Cardiac septum (tissue), 1 donor: ENCODE results near the gene AATK. TPM values are rescaled to one million over a fixed set of nuclear protein-coding genes. Genes with fewer than 3 reads are reported as not detected.

Experiments
- DNase-seq: peaks from one replicate; pipeline ENCODE4 v3.0.0-alpha.2; 2020; ENCODE audit warnings: low spot score
- intact Hi-C: fragments of 100-400 bp; cut with DNase I; formaldehyde crosslinking; loops from one replicate; pipeline ENCODE4 v1.14.0; 2022
- total RNA-seq: library from RNA; stranded (reverse); fragmentation: NEBNext Ultra II Directional; extraction: Animal tissue kit (Norgen Biotek cat#: 25700); gene quantifications from one replicate; pipeline ENCODE4 v1.2.1, GENCODE V29; 2021
- donor health status: DM: no; HTN: no; CAD: no.

AATK gene
- total RNA-seq, 1 donor from 2014 or later = 9.3 TPM

DNA sequence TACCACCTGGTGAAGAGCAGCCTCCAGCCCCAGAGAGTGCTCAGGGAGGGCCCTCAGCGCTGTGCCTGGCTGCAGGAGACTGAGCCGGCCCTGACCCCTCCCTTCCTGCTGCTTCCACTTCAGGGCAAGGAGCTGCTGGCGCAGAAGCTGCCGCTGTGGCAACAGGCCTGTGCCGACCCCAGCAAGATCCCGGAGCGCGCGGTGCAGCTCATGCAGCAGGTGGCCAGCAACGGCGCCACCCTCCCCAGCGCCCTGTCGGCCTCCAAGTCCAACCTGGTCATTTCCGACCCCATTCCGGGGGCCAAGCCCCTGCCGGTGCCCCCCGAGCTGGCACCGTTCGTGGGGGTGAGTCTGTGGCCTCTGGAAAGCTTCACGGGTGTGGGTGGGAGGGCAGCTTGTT, 62.6 kb downstream of the AATK start:
- intact Hi-C loops = no loop called here
- no peak for DNase-seq

DNA sequence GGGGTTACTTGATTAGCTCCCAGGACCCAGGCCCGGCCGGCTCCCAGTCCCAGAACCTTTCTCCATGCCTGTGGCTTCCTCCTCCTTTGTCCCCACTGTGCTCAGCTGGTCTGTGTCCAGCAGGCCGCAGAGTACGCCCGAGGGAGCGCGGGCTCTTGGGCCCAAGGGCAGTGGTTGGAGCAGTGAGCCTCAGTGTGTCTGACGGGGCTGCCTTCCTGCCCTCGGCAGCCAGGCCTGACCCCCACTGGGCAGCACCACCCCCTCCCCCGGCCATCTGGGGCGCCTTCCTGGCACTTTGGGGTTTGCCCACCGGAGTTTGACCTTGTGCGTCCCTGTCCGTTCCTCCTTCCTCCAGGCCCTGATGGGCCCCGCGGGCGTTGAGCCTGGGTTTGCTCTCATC, 63.2 kb downstream of the AATK start:
- intact Hi-C loops = no loop called here
- DNase-seq = no peak

DNA sequence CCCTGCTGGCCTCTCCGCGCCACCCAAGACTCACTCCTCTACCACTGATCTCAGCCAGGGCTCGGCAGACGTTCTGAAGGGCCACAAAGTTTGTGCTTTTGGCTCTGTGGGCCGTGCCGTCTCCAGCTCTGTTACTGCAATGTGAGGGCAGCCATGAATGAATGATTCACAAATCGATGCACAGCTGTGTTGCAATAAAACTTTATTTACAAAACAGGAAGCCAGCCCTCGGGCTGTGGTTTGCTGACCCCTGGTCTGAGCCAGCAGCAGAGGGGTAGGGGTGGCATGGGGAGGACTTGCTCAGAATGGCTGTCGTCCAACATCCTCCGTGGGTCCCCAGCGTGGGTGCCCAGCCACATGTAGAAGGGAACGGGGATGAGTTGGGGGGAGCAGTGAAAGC, 63.7 kb downstream of the AATK start:
- intact Hi-C loops = no loop called here
- no peak for DNase-seq

DNA sequence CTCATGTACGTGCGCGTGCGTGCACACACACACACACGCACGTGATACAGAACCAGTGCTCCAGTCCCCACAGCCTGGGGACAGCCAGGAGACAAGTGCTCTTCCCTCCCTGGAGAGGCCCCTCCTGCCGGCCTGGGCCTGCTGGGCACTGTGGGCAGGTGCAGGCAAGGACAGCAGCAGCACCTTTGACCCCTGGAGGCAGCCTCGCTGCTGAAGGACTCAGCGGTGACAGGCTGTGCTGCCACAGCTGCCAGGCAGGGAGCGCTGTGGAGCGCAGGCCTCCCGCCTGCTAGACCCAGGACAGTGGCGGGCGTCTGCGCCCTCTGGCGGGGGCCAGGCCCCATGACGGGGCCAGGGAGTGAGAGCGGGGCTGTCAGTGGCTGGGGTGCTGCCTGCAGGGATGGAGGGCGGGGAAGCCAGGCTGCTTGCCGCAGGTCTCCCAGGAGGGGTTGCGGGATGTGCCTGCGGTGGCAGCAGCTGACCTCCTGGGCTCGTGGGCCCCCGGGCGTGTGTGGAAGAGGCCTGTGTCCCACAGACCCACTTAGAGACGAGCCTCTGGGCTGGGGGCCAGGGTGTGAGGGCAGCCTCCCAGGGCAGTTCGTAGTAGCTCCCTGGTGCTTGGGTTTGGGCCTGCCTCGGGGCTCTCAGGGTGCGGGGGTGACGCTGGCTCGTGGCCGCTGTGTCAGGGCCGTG, 64.3 kb downstream of the AATK start:
- intact Hi-C loops = loop anchor here (1.0 kb wide), 2 partner anchors 78 to 112 kb away; no protein-coding TSS in a partner anchor
- DNase-seq = peak; percentile 94

DNA sequence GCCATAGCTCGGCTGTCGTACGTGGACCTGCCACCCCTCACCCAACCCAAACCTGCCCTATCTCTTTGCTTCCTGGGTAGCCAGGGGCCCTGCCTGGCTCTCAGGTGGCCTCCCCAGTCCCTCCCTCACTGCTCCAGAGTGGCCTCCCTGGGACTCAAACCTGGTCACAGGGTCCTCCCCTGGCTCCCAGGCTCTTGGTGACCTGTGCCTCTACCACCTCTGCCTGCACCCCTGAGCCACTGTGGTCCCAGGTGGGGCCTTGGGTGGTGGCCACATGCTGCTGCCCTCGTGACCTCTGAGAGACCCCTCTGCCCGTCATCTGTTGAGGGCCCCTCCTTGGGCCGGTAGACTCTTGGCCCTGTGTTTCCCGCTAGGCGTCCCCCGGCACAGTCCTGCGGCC, 65.4 kb downstream of the AATK start:
- no peak for DNase-seq
- intact Hi-C loops = loop anchor here (1.0 kb wide), 2 partner anchors 77 to 111 kb away; no protein-coding TSS in a partner anchor

DNA sequence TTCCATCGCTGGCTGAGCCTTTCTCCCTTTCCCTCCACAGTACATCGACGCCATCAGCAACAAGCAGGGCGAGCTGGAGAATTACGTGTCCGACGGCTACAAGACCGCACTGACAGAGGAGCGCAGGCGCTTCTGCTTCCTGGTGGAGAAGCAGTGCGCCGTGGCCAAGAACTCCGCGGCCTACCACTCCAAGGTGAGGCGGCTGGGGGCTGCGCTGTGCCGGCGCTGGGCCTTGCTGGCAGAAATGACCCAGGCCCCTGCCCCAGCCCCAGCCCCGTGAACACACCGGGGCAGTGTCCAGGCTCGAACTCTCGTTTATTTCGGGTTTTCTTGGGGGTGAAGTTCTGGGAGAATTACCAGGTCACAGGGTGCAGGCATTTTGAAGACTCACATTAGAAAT, 66.1 kb downstream of the AATK start:
- intact Hi-C loops = no loop called here

DNA sequence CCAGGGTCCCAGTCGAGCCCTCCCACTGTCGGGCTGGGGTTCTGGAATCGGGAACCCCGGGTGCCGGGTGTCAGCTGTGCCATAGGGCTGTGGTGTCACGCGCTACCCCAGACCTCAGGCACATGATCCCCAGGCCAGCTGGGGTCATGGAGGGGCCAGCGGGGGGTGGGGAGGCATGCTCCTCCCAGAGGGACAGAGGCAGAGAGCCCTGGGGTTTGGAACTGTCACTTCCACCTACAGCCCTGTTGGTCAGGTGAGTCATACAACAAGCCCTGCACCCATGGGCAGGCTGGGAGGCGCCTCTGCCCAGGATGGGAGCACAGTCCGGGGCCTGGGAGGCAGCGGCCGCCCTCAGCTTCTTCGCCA, 68.1 kb downstream of the AATK start:
- intact Hi-C loops = loop anchor here (1.0 kb wide), 1 partner anchor 75 kb away; no protein-coding TSS in a partner anchor
- DNase-seq = no peak

More for the DNA sequence above, 66.1 kb downstream of the AATK start:
- no peak for DNase-seq

DNA sequence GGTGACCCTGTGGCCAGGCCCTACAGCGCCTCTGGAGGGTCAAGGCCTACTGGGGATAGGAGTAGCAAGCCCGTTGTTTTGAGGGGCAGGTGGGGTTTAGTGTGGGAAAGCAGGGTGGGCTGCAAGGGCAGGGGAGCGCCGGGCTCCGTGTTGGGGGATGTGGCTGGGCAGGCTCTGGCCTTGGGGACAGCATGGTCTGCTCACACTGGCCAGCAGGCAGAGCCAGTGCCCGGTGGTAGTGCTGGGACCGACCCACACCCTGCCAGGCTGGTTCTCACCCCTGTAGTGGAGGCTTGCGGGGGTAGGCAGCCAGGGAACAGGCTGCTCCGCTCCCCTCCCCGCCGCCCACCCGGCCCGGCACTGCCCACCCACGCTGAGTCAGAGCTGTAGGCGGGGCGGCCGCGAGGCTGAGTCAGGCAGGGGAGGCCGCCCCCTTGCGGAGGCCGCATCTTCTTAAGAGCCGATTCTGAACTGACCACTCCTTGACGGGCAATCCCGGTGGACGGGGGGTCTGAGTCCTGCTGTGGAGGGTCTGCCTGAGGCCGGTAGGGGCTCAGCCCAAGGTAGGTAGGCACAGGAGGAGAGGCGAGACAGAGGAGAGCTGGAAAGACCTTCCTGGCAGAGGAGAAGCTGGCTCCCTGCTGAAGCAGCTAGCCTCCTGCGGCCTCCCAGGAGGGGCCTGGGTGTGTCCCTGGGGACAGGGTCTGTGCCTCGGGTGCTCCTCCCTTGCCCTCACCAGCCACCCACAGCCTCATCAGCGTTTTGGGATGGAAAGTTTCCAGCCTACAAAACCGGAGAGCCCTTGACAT, 68.7 kb downstream of the AATK start:
- intact Hi-C loops = loop anchor here (1.0 kb wide), 1 partner anchor 74 kb away; no protein-coding TSS in a partner anchor
- peak; percentile 82 for DNase-seq

DNA sequence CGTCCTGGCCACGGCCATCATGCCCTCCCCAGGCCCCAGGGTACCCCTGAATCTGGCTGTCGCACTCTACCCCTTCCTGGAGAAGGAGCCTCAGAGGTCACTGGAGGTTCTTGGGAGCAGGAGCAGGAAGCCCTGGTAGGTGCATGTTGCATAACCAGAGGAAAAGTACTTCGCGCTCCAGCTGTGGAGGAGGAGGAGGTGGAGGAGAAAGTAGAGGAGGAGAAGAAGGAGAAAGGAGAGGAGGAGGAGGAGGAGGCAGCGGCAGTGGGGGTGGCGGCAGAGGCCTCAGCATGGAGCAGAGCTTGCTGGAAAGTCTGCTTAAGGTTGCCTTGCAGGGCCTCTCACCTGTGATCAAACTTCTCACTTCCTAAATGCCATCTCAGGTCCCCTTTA, 69.3 kb downstream of the AATK start:
- intact Hi-C loops = loop anchor here (1.0 kb wide), 1 partner anchor 73 kb away; no protein-coding TSS in a partner anchor
- DNase-seq = no peak

DNA sequence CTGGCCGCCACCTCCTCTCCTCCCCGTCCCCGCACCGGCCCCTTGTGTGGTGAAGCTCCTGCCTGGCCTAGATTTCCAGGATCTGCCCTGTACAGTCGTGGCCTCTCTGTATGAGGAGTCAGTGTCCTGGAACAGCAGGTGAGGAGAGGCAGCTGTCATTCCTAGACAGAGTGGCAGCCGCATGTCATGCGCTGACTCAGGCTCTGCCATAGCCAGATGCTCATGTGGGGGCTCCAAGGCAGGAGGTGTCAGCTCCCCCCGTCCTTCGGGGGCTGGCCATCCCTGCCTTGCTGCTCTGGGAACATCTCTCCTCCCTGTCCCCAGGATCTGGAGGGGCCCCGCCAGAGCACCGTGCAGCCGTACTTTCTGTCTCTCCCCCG, 70.6 kb downstream of the AATK start:
- no peak for DNase-seq
- intact Hi-C loops = no loop called here

DNA sequence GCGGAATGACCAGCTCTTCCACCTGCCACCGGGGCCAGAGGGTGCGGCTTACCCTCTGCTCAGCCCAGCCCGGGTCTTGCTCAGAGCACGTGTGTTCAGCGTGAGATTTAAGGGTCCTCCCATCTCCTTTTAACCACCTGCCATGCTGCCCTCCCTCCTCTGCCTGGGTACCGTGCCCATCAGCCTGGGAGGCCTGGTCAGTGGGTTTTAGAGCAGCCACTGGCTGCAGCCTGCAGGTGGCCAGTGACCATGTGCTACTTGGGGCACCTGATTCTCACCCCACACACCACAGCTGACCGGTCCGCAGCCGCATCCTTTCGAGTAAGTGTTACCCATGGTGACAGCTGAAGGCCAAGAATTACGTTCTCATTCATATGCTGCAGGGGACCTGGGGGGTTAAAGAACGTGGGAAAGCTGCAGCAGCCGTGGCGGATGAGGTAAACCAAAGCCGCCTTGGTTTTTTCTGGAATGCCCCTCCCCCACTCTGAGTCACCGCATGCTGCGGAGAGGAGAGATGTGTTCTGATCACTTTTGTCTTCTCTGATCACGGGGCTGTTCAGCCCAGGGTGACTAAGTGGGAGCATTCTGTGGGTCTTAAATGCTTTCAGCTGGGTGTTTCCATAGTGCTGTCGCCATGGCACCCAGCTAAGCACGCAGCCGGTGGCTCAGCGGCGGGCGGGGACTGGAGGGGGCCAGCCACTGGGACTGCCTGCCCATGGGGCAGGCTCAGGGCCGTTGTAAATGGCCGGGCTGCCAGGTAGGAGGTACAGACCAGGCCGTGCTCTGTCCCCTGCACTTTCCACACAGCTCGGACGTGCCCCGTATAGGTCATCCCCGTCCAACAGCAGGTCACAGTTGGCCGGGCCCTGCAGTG, 71.3 kb downstream of the AATK start:
- intact Hi-C loops = no loop called here
- no peak for DNase-seq

DNA sequence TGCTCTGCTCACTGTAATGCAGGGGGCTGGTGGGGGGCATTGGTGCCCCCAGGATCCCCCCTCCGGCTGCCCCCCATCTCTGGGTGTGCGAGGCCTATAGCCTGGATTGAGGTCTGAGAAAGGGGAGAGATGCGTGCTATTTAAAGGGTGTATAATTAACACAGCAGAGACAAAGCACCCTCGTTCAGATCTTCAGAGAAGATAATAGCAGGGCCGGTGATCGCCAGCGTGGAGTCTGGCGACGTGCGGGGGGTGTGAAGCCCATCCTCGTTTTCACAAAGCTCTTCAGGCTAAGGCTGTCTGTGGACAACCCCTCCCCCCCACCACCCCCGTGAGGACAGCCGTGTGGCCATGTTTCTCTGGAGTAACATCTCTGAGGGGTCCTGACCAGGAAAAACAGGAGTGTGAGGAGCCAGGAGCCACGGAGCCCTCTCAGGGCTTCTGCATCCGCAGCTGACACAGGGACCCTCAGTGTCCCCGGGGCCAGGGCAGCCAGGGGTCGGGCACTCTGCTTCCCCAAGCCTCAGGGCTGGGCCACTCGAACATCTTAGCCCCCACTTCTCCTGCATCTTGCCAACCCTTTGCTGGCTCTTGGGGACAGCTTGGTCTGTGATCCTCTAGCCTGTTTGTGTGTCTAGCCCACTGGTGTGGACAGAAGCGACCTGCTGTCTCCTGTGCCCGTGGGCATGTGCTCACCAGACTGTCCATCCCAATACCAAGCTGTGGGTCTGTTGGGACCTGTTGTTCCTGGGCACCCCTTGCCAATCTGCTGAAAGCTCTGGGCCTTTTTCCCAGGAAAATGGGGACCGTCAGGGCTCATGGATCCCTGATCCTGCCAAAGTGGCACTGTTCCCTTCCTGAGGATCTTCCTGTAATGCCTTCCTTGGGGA, 72.2 kb downstream of the AATK start:
- no peak for DNase-seq
- intact Hi-C loops = no loop called here

DNA sequence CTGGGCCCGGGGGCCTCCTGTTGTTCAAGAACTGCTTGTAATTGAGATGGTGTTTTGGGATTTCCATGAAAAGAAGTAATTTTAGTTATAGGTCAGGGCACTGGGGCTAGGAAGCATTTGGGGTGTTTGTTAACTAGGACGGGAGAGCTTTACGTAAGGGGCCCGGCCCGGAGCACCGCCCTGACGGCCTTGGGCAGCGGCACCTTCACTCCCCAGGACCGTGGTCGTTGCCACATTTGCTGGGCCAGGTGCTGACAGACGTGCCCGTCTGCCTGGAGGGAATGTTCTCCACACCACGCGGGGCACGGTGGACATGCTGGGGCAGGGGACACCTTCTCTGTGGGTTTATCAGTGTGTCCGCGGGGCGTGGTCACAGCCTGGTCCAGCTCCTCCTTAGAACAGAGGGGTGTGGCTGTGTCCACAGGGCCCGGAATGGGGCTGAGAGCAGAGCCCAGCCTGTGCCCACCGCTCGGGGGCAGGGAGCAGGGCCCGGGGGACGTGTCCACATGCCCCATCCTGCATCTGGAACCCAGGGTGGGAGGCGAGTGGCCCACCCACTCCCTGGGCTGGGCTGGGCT, 73.4 kb downstream of the AATK start:
- intact Hi-C loops = no loop called here
- DNase-seq = no peak

DNA sequence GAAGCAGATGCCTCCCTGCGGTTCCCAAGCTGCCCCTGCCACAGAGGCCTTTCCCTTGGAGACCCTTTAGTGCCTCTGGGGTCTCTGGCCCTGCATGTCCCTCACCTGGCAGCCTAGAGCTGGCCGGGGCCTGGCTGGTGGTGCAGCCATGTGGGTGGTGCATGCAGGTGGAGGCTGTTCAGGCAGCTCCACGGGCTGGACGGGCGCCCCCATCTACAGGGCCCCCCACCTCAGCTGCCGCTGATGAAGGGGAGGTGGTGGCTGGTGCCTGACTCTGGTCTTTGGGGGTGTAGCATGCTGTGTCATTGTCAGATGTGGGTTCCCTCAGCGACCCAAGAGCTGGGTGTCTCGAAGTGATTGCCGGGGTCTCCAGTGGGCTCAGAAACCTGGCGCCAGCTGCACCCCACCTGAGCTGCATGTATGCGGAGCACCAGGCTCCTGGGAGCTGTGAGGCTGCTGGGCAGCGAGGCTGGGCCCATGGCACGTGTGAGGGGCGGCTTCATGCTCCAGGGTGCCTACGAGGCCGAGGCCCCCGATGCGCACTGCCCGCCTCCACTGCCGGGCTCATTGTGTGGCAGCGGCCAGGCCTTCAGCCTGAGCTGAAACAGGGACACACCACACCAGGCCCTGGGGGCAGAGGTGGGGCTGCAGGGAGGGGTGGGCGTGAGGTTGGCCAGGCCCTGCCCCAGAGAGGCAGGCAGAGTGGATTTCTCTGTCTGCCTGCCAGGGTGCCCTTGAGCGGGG, 74.1 kb downstream of the AATK start:
- intact Hi-C loops = no loop called here
- DNase-seq = no peak

DNA sequence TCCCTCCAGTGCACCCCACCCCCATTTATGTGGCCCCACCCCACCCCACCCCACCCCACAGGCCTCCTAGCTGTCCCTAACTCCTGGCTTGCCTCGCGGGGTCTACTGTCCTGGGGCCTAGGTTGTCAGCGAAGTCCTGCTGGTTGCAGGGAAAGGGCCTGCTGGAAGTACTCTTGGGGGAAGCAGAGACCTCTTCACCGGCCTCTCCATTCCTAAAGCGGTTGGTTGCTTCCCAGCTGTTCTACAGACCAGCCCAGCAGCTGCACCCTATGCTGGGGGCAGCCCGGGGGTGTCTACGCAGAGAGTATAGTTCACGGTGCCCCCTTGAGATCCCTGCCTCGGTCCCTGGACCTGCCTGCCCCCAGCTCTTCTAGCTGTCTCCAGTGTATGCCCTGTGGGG, 74.9 kb downstream of the AATK start:
- intact Hi-C loops = no loop called here
- DNase-seq = no peak

DNA sequence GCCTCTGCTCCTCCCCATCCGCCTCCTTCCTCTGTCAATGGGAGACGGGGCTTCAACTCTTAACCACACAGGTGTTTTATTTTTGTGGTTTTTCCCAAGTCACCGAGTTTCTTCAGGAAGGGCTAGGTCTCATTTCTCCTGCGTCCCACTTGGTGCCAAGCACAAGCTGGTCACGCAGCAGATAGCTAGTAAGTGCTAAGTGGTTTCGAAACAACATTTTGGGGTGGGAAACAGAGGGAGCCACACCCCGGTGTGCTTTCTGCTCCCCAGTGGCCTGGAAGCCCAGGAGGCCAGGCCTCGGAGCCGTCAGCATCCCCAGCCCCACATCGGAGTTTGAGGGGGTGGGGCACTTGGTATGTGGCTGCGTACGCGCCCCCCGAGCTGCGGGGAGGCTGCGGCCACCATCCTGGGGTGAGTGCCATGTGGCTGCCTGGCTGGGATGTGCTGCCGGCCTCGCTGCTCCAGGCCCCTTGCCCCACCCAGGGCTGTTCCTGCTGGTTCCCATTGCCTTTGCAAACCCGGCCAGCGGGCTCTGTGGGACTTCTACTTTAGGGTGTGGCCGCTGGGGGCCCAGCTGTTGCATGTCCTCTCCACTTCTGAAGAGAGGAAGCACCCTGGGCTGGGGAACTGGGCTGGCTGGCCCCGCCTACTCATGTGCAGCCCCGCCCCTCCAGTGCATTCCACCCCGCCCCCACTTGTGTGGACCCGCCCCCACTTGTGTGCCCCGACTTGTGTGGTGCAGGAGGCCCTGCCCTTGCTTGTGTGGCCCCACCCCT, 75.5 kb downstream of the AATK start:
- intact Hi-C loops = no loop called here
- no peak for DNase-seq

DNA sequence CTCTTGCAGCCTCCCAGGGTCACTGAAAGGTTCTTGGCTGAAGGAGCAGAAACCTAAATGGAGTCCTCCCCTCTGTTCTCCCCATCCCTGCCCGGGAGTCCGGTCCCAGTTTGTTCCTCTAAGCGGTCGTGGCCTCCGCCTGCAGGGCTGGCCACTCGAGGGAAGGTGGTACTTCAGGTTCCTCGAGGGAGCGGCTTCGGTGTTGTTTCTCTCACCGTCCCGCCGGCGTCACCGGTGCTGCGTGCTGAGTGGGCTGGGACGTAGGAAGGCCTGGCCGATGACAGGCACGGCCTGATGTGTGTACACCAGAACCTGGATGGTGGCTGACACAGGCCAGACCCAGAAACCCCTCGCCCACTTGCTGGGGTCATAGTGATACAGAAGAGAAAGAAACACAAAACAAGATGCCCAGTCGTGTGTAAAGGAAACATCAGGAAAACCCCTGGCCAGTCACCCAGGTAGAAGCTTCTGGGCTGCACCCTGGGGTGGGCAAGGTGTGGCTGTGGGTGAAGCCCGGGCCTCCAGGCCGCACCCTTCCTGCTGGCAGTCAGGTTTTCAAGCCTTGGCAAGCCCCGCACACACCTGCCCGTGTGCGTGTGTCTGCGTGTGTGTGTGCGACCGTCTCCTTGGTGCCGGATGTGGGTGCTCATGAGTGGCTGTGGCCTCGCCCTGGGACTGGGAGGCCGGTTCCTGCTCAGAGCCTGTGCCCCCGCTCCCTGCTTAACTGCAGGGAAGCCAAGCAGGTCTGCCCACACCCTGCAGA, 79.1 kb downstream of the AATK start:
- DNase-seq = no peak
- intact Hi-C loops = no loop called here
